ENCODE measurements around the gene USP28.
"Not testable (repeated sequence)": the region's sequence is repeated elsewhere in the genome, so short reads cannot be mapped to it uniquely, and the experiment has no call there.

USP28 gene

GRCh38 chr11:113875234-113876073 lies at the start of gene USP28:
USP28 (minus strand) TSS chr11:113875572; CDS start chr11:113875501, 71 bp downstream.
- DNase-seq: peak; percentile 97

GRCh38 chr11:113923572-113923971 lies 48.2 kb upstream of the USP28 start:
- DNase-seq: no peak

- DNase-seq: not testable (repeated sequence)
Observed at GRCh38 chr11:113911491-113911890, 36.1 kb upstream of the USP28 start.

DNA sequence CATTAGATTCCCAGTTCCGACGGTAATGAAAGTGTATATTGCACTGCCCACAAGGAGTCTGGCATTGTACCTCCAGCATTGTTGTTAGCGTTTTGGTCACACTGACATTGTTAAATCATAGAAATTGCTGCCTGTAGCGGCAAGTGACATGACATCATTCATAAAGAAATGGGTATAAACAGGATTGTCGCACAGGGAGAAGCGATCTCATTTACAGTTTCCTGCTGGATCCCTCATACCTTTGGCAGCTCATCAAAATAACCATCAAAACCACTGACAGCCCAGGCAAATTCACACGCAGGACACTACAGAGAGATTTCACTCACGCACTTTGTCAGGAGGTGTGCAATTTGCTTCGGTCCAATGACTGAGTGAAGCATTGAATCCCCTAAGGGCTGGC lies 32.7 kb upstream of the USP28 start:
- no peak for DNase-seq

DNA sequence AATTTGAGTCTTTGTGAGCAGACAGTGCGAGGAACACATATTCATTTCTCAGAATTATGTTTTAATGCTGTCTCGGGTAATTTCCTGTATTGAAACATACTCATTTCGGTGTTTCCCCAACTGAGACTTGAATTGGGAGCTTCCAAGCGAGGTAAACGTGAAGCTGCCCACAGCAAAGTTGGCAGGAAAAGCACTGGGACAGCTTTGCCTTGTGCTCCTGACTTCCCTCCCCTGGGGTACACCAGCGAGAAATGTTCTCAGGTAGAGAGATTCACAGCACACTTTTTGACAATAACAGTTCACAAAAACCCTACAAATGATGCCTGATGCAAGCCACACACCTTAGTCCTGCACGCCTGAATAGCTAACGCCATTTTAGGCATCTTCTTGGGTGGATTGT lies 32.3 kb upstream of the USP28 start:
- no peak for DNase-seq

DNA sequence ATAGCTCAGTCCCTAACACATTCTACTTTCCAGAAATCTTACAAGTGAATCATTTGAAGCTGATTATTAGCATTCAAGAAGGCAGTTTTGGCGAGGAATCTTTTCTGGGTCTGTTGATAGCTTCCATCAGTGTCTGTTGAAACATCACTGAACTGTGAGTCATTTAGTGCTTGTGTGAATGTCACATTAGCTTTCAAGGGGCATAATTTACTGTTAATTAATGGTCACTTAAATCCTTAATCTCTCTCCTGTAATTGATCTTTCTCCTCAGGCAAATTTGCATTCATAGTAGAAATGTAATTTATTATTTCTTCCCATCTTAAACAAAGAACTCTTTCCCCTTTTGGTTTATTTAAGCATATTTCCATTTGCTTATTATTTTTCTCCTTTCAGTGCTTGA lies 31.8 kb upstream of the USP28 start:
- no peak for DNase-seq

GRCh38 chr11:113906516-113906915 lies 31.1 kb upstream of the USP28 start:
- DNase-seq: no peak

GRCh38 chr11:113906038-113906437 lies 30.7 kb upstream of the USP28 start:
- peak; percentile 13 for DNase-seq

DNA sequence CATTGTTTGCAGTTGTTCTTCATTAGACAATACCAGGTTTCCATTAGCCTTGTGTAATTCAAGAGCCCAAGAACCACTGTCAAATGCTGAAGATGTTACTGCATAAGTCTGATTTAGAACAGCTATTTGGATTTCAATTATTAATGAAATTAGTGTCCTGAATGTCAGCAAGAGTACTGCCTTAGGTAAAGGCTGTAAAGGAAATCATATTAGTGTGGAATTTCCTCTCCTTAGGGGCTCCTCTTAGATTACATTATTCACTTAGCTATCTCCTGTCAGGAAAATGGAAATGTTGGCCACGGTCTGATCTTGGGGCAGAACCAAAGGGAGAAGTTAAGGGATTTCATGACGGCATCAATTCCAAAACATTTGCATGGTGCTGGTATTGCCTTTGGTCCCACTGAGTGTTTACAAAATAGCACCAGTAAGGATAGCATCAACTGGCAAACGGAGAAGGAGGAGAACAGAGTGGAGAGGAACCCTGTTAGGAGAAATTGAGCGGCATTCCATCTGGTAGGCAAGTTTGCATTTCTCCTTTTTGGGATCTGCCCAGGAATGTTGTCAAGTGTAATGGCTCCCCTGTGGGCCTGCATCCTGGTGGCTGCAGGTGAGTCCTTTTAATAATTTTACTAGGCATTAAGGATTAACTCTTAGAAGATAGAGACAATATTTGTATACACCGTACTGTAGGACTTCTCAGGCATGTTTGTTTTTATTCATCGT lies 29.2 kb upstream of the USP28 start, which contains the start of gene HTR3B:
TSS of gene HTR3B (plus strand) at position 418 of the 723 bp plus-strand sequence. CDS start at position 556, 138 bp downstream.
- no peak for DNase-seq

DNA sequence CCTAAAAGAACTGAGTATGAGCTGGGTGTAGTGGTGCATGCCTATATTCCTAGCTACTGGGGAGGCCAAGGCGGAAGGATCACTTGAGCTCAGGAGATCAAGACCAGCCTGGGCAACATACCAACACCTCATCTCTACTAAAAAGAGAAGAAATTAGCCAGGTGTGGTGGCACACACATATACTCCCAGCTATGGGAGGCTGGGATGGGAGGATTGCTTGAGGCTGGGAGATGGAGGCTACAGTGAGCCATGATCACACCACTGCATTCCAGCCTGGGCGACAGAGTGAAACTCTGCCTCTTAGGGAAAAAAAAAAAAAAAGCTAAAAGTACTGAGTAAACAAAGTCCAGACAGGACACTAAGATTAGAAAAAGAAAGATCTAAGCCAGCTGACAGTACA lies 25.8 kb upstream of the USP28 start:
- DNase-seq: no peak

DNA sequence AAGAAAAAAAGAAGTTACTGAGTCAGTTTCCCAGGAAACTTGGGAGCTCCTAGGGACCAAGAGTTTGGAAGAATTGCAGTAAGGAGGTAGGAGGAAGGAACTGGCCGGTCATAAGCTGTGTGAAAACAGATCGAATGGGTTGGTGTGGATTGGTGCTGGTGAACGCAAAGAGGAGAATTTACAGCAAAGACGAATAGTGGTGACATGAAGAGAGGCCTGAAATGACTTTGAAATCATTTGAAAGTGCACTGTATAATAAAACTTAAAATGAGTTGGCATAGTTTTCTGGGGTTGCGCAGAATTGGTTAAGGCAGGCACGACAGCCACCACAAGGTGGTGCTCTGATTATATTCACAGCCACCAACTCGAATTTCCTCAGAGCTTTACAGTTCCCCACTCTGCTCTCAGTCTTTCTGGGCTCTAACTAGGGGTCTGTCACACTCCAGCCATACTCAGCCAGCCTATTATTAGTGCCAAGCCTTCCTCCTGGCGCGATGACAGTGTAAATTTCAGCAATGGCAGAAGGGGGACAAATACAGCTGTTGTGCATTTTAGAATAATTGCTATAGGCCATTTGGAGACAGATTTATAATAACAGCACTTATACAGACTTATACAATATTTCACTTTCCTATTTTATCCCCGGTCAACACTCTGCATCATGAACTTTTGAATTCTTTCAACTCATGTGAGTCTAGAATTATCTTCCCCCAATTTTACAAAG lies 20.9 kb upstream of the USP28 start:
- DNase-seq: peak; percentile 46

DNA sequence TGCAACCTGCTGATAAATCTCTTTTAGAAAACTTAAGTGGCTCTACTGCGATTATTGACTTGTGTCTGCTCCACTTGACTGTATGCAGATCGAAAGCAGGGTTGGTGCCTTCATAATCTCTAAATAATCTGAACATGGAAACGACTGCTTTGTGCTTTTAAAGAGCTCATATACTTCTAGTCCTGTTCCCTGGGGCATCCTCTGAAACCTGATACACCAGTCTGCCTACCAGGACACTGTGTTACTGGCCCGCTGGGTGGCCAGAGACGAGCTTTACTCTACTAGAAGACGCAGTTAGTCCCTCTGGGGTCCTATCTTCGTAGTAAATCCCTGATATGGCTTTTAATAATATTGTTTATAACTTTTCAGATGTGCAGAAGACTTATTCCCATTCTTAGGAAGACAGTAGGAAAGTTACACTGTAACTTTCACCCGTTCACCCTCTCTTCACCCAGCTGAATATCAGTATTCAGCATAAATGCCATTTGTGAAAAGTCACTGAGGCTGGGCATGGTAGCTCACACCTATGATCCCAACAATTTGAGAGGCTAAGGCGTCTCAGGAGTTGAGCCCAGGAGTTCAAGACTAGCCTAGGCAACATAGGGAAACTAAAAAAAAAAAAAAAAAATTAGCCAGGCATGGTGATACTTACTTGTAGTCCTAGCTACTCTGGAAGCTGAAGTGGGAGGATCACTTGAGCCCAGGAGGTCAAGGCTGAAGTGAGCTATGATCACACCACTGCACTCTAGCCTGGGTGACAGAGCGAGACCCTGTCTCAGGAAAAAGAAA lies 20.2 kb upstream of the USP28 start:
- no peak for DNase-seq

- no peak for DNase-seq
Observed at GRCh38 chr11:113894421-113894996, 19.1 kb upstream of the USP28 start.

- DNase-seq: no peak
Observed at GRCh38 chr11:113888848-113889247, 13.5 kb upstream of the USP28 start.

DNA sequence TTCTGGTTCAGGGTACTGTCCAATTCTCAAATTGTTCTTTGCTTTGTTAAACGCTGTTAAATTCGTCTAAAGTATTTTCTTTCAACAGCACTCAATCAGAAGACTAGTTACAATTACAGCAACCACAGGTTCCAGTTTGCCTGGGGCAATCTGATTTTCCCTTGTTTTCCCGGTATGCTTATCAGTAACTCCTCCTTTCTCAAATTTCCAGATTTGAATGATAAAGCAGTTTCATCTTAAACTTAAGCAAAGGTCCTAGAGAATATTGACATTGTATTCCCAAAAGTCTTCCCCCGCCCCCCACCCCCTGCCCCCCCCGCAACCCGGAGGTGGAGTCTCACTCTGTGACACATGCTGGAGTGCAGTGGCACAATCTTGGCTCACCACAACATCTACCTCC lies 10.5 kb upstream of the USP28 start:
- no peak for DNase-seq

DNA sequence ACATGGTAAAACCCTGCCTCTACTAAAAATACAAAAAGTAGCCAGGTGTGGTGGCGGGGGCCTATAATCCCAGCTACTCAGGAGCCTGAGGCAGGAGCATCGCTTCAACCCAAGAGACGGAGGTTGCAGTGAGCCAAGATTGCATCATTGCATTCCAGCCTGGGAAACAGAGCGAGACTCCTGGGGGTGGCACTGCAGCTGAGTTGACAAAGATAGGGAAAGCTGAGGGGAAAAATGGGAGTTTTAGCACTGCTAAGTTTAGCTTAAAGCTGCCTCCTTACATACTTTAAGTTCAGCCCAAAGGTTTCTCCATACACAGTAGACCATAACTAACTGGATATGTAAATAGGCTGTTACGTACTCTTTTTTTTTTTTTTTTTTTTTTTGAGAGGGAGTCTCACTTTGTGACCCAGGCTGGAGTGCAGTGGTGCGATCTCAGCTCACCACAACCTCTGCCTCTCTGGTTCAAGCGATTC lies 9.0 kb upstream of the USP28 start:
- no peak for DNase-seq

DNA sequence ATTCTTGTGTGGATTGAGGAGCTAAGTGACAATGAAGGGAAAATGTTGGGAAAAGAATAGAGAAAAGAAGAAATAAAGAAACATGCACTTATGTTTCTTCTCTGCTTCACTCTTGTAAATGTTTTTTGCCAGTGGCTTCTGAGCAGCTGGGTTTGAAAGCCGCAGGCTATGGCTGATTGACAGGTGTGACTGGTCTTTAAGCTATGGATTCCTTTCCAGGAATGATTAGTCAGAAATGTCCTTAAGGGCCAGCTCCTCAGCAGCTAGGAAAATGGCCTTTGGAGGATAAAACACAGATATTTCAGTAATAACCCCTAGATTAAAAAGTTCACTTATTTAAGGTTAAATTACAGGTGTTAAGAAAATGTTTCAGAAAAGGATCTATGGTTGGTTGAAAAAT lies 6.5 kb upstream of the USP28 start:
- no peak for DNase-seq

DNA sequence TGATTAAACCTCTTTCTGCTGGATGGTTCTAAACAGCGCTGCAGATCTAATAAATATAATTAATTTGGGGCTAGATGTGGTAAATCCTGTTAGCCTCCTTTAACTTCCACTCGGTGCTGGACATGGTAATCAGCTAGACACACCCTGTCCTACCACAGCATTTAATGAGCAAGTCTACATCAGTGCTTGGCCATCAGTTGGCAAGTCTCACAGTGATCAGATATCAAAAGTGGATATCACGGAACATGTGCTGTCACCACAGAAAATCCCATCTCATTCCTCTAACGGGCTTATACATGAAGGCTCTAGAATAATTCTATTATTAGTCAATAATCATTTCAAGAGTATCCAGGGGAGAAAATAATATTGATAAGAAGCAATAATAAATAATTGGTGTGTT lies 5.6 kb upstream of the USP28 start:
- no peak for DNase-seq

DNA sequence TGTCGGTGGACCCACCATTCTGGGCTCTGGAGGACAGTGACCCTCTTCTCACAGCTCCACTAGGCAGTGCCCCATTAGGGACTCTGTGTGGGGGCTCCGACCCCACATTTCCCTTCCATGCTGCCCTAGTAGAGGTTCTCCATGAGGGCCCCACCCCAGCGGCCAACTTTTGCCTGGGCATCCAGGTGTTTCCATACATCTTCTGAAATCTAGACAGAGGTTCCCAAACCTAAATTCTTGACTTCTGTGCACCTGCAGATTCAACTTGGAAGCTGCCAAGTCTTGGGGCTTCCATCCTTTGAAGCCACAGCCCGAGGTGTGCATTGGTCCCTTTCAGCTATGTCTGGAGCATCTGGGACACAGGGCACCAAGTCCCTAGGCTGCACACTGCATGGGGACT lies 4.1 kb upstream of the USP28 start:
- DNase-seq: not testable (repeated sequence)

DNA sequence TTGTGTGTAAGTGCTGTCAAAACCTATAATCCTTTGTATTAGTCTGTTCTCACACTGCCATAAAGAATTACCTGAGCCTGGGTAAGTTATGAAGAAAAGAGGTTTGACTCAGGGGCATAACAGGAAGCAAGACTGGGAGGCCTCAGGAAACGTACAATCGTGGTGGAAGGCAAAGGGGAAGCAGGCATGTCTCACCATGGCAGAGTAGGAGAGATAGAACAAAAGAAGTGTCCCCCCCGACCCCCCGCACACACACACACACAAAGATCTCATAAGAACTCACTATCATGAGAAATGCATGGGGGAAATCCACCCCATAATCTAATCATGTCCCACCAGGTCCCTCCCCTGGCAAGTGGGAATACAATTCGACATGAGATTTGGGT lies 2.3 kb upstream of the USP28 start:
- no peak for DNase-seq

DNA sequence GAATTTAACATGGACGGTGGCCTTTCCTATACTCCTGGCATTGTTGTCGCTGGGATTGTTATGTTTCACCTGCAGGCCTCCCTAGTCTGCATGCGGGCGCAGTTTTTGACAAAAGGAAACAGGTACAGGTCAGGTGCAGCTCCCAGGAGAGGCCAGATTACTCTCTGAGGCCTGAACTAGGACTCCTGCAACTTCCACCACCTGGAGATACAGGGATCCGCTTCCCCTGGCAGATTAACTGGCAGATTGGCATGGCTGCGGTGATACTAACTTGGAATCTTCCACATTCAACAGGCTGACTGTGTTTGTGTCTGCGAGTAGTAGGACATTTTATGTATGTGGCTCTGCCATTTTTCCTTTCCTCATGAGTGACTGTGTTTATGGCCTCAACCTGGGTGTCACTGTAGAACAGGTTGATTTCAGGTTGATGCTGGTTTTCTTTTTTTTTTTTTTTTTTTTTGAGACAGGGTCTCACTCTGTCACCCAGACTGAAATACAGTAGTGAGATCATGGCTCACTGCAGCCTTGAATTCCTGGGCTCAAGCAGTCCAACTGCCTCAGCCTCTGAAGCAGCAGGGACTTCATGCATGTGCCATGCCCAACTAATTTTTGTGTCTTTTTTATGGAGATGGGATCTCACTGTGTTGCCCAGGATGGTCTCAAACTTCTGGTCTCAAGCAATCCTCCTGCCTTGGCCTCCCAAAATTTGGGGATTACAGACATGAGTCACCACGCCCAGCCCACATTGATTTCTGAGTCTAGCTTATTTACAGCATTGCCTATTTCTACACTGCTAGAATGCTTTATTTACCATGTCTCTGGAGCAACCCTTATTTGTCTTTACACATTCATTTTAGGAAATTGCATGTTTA lies 1.7 kb upstream of the USP28 start:
- DNase-seq: no peak

All from COR-L47 (cell line).